Spleen (tissue), 11 donors: Measurements from ENCODE around the gene MST1R. TPM values are rescaled to one million over a fixed set of nuclear protein-coding genes. Genes with fewer than 3 reads are reported as not detected.

Experiments
- DNase-seq: peaks from one replicate; pipeline ENCODE4 v3.0.0-alpha.2; 2020
- H3K27ac ChIP-seq, 8 donors: fragments of 200-600 bp; sonication (generic) in 7 of 8; 1 replicate in 4 of 8; 2 replicates in 4 of 8; pipeline versions ENCODE4 v1.5.0 to v1.8.0; 2016 to 2021; ENCODE audit warnings: inconsistent platforms in 4 of 8, mild to moderate bottlenecking in 4 of 8, moderate library complexity in 1 of 8
- H3K27me3 ChIP-seq, 7 donors: fragments of 200-600 bp; sonication (generic) in 6 of 7; replicated peaks in 1 of 7; 1 replicate in 4 of 7; 2 replicates in 3 of 7; pipeline versions ENCODE4 v1.5.0 to v1.8.0; 2016 to 2021; ENCODE audit warnings: inconsistent platforms in 3 of 7, mild to moderate bottlenecking in 1 of 7
- H3K36me3 ChIP-seq, 6 donors: fragments of 200-600 bp; sonication (generic) in 5 of 6; 1 replicate in 4 of 6; 2 replicates in 2 of 6; pipeline versions ENCODE4 v1.5.0 to v1.8.0; 2016 to 2021; ENCODE audit warnings: inconsistent platforms in 2 of 6
- H3K4me1 ChIP-seq, 6 donors: fragments of 200-600 bp; sonication (generic) in 5 of 6; 1 replicate in 3 of 6; 2 replicates in 3 of 6; pipeline versions ENCODE4 v1.5.0 to v1.8.0; 2016 to 2021; ENCODE audit warnings: inconsistent platforms in 3 of 6
- H3K4me3 ChIP-seq, 8 donors: fragments of 200-600 bp; sonication (generic) in 7 of 8; 1 replicate in 4 of 8; 2 replicates in 4 of 8; pipeline versions ENCODE4 v1.5.0 to v1.8.0; 2016 to 2021; ENCODE audit warnings: inconsistent platforms in 4 of 8, mild to moderate bottlenecking in 4 of 8, moderate library complexity in 2 of 8
- H3K9me3 ChIP-seq, 8 donors: fragments of 200-600 bp; sonication (generic) in 7 of 8; 1 replicate in 4 of 8; 2 replicates in 4 of 8; pipeline versions ENCODE4 v1.5.0 to v1.8.0; 2016 to 2021; ENCODE audit warnings: inconsistent platforms in 4 of 8
- CTCF ChIP-seq, 11 experiments: fragments of 200-600 bp in 7 of 11; fragments of 450-650 bp in 4 of 11; sonication (generic) in 4 of 11; IDR thresholded peaks in 8 of 11; conservative IDR thresholded peaks in 3 of 11; 1 replicate in 7 of 11; 2 replicates in 4 of 11; pipeline versions ENCODE4 v1.4.0 to v1.8.0; 2016 to 2021; ENCODE audit warnings: antibody characterized with exemption in 11 of 11, inconsistent platforms in 4 of 11, mild to moderate bottlenecking in 1 of 11
- POLR2A ChIP-seq, 3 donors: fragments of 450-650 bp; IDR thresholded peaks; one replicate each; pipeline ENCODE4 v1.5.1; 2017; ENCODE audit warnings: antibody characterized with exemption in 3 of 3, mild to moderate bottlenecking in 1 of 3
- POLR2AphosphoS5 ChIP-seq, 3 donors: sonication (generic); formaldehyde crosslinking; IDR thresholded peaks; one replicate each; pipeline ENCODE4 v1.5.1; 2017; ENCODE audit warnings: antibody characterized with exemption in 3 of 3
- WGBS, 5 donors: extraction: QIAGEN DNeasy Blood & Tissue Kit in 3 of 5; methylation state at CpG; one replicate each; pipeline versions ENCODE4 v1.1.5 to v1.1.7; 2013 to 2018; 5-methylcytosine and 5-hydroxymethylcytosine counted together
- intact Hi-C: fragments of 100-400 bp; cut with DNase I; formaldehyde crosslinking; loops from one replicate; pipeline ENCODE4 v1.15.0; 2023; ENCODE audit warnings: low total_unique reads
- polyA plus RNA-seq, 3 donors: library from polyadenylated mRNA; stranded (reverse); fragments of 200-250 nt; gene quantifications; one replicate each; pipeline ENCODE4 v1.2.1, GENCODE V29; 2013
- total RNA-seq, 7 donors: library from RNA; depleted of rRNA in 3 of 7; stranded (reverse); fragments of >200 nt in 3 of 7; fragmentation: NEBNext Ultra II Directional in 4 of 7; extraction: Animal tissue kit (Norgen Biotek cat#: 25700) in 4 of 7; gene quantifications; one replicate each; pipeline versions ENCODE4 v1.1.0 to v1.2.1, GENCODE V29; 2016 to 2021
- donor health status: healthy with polysubstance abuse.
- donor health status: DM: no; HTN: no; CAD: no; lungs with moderate emphysema.
- donor health status: DM: no; HTN: no; CAD: no.
- donor health status: Bipolar disorder and iron deficiency.
- donor health status: healthy.
- donor health status: DM: no; HTN: no; CAD: no.
- donor health status: DM: yes; HTN: yes; CAD: no.

Gene MST1R
- total and polyA plus RNA-seq, 10 donors: 1.1 to 7.7 (median 3.0) TPM

DNA sequence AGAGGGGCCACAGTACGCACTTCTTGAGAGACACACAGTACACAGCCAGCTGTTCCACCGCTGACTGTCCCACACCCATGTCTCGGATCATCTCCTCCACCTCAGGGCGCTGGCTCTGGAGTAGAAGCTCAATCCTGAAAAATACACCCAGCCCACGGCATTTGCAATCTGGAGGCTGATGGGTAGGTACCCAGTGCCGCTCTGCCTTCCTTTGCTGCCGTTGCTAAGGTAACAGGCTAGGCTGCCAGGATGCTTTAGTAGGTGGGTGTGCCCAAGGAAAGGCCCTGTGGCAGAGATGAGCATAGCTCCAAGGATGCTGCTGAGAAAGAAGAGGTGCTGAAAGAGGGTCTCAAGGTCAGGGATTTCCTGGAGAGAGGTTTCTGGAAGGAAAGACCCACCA is 61.9 kb downstream of the MST1R start:
- Histone ChIP-seq H3K27me3 (no peaks in the 10 kb centered on the region), H3K36me3 (peaks cover 0 to 45% (median 0%) of the 10 kb centered on the region in 6 donors), H3K27ac (no peak overlapping the region), H3K4me3 (no peak overlapping the region), H3K4me1 (peaks cover 0 to 9% (median 7%) of the 10 kb centered on the region in 6 donors), H3K9me3 (no peaks in the 10 kb centered on the region)
- no peak for DNase-seq
- WGBS, 5 donors: 89 to 97% (median 95%) methylated on average over 6 to 7 of the region's 7 CpGs
- TF ChIP-seq POLR2A (IDR thresholded peaks at IDR 0.05) (no peak), CTCF (IDR thresholded peaks at IDR 0.05 in 8 of 11, conservative IDR thresholded peaks at IDR 0.05 in 3 of 11) (no peak), POLR2AphosphoS5 (IDR thresholded peaks at IDR 0.05) (no peak)
- intact Hi-C loops: loop anchor here (5.0 kb wide), 1 partner anchor 140 kb away; no protein-coding TSS in a partner anchor

DNA sequence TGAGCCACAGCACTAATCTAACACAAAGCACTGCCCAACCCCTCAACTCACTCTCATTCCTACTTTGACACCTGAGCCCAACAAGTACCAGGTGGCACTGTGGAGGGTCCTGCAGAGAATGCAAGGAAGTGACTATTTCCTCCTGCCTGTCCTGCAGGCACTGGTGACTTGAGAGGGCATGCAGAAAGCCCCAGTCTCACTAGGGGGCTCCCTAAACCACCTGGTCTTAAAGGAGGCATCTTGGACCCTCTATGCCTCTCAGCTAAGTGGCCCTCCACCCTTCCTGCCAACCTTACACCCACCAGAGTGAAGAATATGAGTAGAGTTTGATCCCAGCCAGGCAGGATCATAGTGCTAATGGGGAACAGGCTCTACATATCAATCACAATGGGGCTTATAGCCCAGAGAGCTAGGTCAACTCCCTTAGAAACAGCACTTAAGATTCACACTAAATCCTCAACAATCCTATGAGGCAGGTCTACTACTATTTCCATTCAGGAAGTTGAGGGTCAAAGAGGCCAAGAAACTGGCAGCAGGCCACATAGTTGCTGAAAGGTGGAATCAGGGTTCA is 62.5 kb downstream of the MST1R start:
- Histone ChIP-seq H3K4me1 (peaks cover 0 to 9% (median 7%) of the 10 kb centered on the region in 6 donors), H3K9me3 (no peaks in the 10 kb centered on the region), H3K36me3 (peaks cover 0 to 43% (median 0%) of the 10 kb centered on the region in 6 donors), H3K27me3 (no peaks in the 10 kb centered on the region), H3K4me3 (no peak overlapping the region), H3K27ac (no peak overlapping the region)
- peak in 3 of 11 experiments; percentile 7 to 14 (median 14) for TF ChIP-seq CTCF (IDR thresholded peaks at IDR 0.05 in 8 of 11, conservative IDR thresholded peaks at IDR 0.05 in 3 of 11)
- no peak for TF ChIP-seq POLR2A (IDR thresholded peaks at IDR 0.05)
- intact Hi-C loops: loop anchor here (5.0 kb wide), 1 partner anchor 139 kb away; no protein-coding TSS in a partner anchor
- no peak for DNase-seq

DNA sequence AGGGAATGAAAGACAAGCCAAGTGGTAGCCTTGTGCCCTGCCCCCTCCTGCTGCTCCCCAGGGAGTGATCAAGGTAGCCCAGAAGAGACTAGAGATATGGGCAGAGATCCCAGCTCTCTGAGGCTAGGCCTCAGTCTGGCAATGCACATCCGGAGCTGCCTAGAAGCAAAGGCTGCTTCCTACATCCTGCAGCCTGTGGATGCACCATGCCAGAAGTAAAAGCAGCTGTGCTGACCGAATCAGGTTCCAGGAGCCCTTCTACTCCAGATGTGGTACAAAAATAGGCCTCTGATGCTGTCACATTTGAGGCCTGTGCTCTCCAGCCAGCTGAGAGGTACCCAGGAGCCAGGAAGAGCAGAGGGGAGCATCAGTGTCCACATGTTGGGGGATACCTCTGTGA is 63.3 kb downstream of the MST1R start:
- no peaks in the 10 kb centered on the region for H3K27me3 ChIP-seq
- 62 to 83% (median 72%) methylated on average over 2 of the region's 2 CpGs for WGBS, 5 donors
- H3K9me3 ChIP-seq: no peaks in the 10 kb centered on the region
- no peak overlapping the region for H3K4me3 ChIP-seq
- DNase-seq: no peak
- H3K36me3 ChIP-seq: peaks cover 0 to 36% (median 0%) of the 10 kb centered on the region in 6 donors
- peaks cover 0 to 9% (median 7%) of the 10 kb centered on the region in 6 donors for H3K4me1 ChIP-seq
- TF ChIP-seq CTCF (IDR thresholded peaks at IDR 0.05 in 8 of 11, conservative IDR thresholded peaks at IDR 0.05 in 3 of 11) (no peak), POLR2AphosphoS5 (IDR thresholded peaks at IDR 0.05) (no peak), POLR2A (IDR thresholded peaks at IDR 0.05) (no peak)
- intact Hi-C loops: loop anchor here (5.0 kb wide), 1 partner anchor 138 kb away; no protein-coding TSS in a partner anchor
- no peak overlapping the region for H3K27ac ChIP-seq

GRCh38 chr3:49839193-49839809 is 64.4 kb downstream of the MST1R start:
- intact Hi-C loops: loop anchor here (5.0 kb wide), 1 partner anchor 37 kb away; the partner anchor contains the start of gene INKA1
- peak; percentile 92 for DNase-seq
- peaks cover 0 to 32% (median 0%) of the 10 kb centered on the region in 6 donors for H3K36me3 ChIP-seq
- 41 to 54% (median 43%) methylated on average over 6 of the region's 6 CpGs for WGBS, 5 donors
- H3K9me3 ChIP-seq: no peaks in the 10 kb centered on the region
- H3K27me3 ChIP-seq: no peaks in the 10 kb centered on the region
- no peak overlapping the region for H3K4me3 ChIP-seq
- peaks cover 0 to 9% (median 7%) of the 10 kb centered on the region in 6 donors for H3K4me1 ChIP-seq
- H3K27ac ChIP-seq: no peak overlapping the region
- TF ChIP-seq CTCF (IDR thresholded peaks at IDR 0.05 in 8 of 11, conservative IDR thresholded peaks at IDR 0.05 in 3 of 11): peak; percentile 73 to 96 (median 91)
- TF ChIP-seq POLR2AphosphoS5 (IDR thresholded peaks at IDR 0.05): peak in 1 of 3 donors; percentile 73
- no peak for TF ChIP-seq POLR2A (IDR thresholded peaks at IDR 0.05)
